OCI-M2 (cell line): Measurements from ENCODE around the gene OTUB1.
"Not testable (repeated sequence)": the region's sequence is repeated elsewhere in the genome, so short reads cannot be mapped to it uniquely, and the experiment has no call there.

ENCODE experiments used
- DNase-seq: peaks from one replicate; lab custom pipeline; 2025; ENCODE audit not compliant: unreplicated experiment; lab: John Stamatoyannopoulos, UW

OTUB1 gene

GRCh38 chr11:64042301-64042700 is 56.1 kb downstream of the OTUB1 start:
- no peak for DNase-seq

- DNase-seq: no peak
Observed at GRCh38 chr11:64043545-64043944, 57.3 kb downstream of the OTUB1 start.

DNA sequence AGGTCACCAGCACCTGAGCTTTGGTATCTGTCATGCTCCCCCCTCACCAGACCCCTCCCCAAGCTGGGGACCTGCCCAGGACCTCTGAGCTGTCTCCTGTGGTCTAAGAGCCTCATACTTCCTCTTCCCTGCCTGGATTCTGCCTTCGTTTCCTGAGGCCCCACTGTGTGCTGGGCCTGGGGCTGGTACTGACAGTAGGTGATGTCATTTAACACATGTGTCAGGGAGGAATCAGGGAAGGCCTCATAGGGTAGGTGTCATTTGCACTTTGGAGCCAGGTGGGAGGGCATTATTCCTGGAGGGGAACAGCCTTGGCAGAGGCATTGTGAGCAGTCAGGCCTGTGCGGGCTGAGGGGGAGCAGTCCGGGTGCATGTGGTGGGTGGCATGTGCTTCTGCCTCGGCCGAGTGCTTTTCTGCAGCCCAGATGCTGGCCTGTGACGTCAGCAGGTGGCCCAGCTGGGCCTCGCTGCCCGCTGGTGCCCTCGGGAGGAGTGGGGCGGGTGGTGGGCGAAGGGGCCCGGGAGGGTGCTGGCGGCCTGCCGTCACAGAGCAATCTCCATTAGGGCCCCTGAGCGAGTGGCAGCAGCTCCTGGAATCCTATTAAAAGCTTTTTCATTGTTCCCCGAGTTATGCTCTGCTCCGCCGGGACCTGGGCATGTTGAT is 58.6 kb downstream of the OTUB1 start:
- DNase-seq: no peak

DNA sequence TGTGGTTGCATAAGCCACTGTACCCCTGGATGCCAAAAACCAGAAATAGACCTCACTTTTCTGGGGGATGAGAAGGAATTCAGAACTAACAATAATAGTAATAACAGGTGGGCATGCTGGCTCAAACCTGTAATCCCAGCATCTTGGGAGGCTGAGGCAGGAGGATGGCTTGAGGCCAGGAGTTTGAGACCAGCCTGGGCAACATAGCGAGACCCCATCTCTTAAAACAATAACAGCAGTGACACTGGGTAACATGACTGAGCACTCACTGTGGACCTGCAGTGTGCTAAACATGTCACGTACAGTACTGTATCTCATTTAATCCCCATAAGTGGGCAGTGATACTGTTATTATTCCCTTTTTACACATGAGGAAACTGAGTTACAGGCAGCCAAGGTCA is 59.5 kb downstream of the OTUB1 start:
- DNase-seq: no peak

GRCh38 chr11:64047373-64047772 is 61.1 kb downstream of the OTUB1 start:
- not testable (repeated sequence) for DNase-seq
